NCI-H1092 treated with DMSO at 0.1 percent for 48 hours (cell line): Measurements from ENCODE around the gene CCDC188.

Experiments
- DNase-seq: peaks from one replicate; lab custom pipeline; 2025; lab: John Stamatoyannopoulos, UW

The CCDC188 gene

GRCh38 chr22:20132686-20133246, 18.1 kb downstream of the CCDC188 start:
- DNase-seq, result no peak

GRCh38 chr22:20131859-20132685, 18.8 kb downstream of the CCDC188 start:
- no peak for DNase-seq

- DNase-seq, result no peak
These were observed 19.3 kb downstream of the CCDC188 start, which contains the start of gene ZDHHC8 for GRCh38 chr22:20131597-20131858. Gene ZDHHC8, plus strand, starts transcription at chr22:20131804. Its CDS starts 144 bp downstream, at chr22:20131948.

- DNase-seq, result peak; percentile 67
These were observed 19.9 kb downstream of the CCDC188 start for GRCh38 chr22:20130731-20131596.

GRCh38 chr22:20130319-20130718, 20.5 kb downstream of the CCDC188 start:
- DNase-seq, result peak; percentile 36

GRCh38 chr22:20129747-20130014, 21.2 kb downstream of the CCDC188 start:
- DNase-seq, result no peak

GRCh38 chr22:20128902-20129746, 21.7 kb downstream of the CCDC188 start:
- no peak for DNase-seq

GRCh38 chr22:20128619-20128901, 22.3 kb downstream of the CCDC188 start:
- DNase-seq, result no peak

- DNase-seq, result no peak
These were observed 22.8 kb downstream of the CCDC188 start for GRCh38 chr22:20127869-20128618.

- DNase-seq, result no peak
These were observed 23.5 kb downstream of the CCDC188 start for GRCh38 chr22:20127318-20127868.

- DNase-seq, result no peak
These were observed 24.4 kb downstream of the CCDC188 start for GRCh38 chr22:20126284-20127029.

- no peak for DNase-seq
These were observed 25.4 kb downstream of the CCDC188 start for GRCh38 chr22:20125201-20126174.

GRCh38 chr22:20124083-20124787, 26.6 kb downstream of the CCDC188 start:
- DNase-seq, result no peak

GRCh38 chr22:20123366-20124082, 27.3 kb downstream of the CCDC188 start:
- DNase-seq, result no peak

GRCh38 chr22:20121856-20122415, 28.9 kb downstream of the CCDC188 start:
- DNase-seq, result no peak

- DNase-seq, result no peak
These were observed 32.4 kb downstream of the CCDC188 start for GRCh38 chr22:20118300-20119020.
